ENCODE results near the gene ZDHHC11B.
"Not testable (repeated sequence)": the region's sequence is repeated elsewhere in the genome, so short reads cannot be mapped to it uniquely, and the experiment has no call there.

ZDHHC11B gene

GRCh38 chr5:757931-758697 lies 26.4 kb downstream of the ZDHHC11B start:
- no peak overlapping the region for H3K4me3 ChIP-seq (ENCODE audit: low read depth, low read length)
- no peaks in the 10 kb centered on the region for H3K27me3 ChIP-seq
- H3K4me1 ChIP-seq, result no peaks in the 10 kb centered on the region
- no peaks in the 10 kb centered on the region for H3K9me3 ChIP-seq
- peak; percentile 59 for DNase-seq
- H3K36me3 ChIP-seq, result no peaks in the 10 kb centered on the region
- TF ChIP-seq CTCF (IDR thresholded peaks at IDR 0.05; ENCODE audit: low read depth, low read length), result no peak

- peak; percentile 28 for DNase-seq
- no peak overlapping the region for H3K4me3 ChIP-seq (ENCODE audit: low read depth, low read length)
- TF ChIP-seq CTCF (IDR thresholded peaks at IDR 0.05; ENCODE audit: low read depth, low read length), result no peak
- H3K9me3 ChIP-seq, result no peaks in the 10 kb centered on the region
- H3K4me1 ChIP-seq, result no peaks in the 10 kb centered on the region
- no peaks in the 10 kb centered on the region for H3K36me3 ChIP-seq
- no peaks in the 10 kb centered on the region for H3K27me3 ChIP-seq
Measured at GRCh38 chr5:757346-757930, 27.1 kb downstream of the ZDHHC11B start.

- no peak for TF ChIP-seq CTCF (IDR thresholded peaks at IDR 0.05; ENCODE audit: low read depth, low read length)
- Histone ChIP-seq H3K36me3 (no peaks in the 10 kb centered on the region), H3K27me3 (no peaks in the 10 kb centered on the region), H3K4me1 (no peaks in the 10 kb centered on the region), H3K4me3 (ENCODE audit: low read depth, low read length) (no peak overlapping the region), H3K9me3 (no peaks in the 10 kb centered on the region)
- peak; percentile 12 for DNase-seq
Measured at GRCh38 chr5:756865-757345, 27.6 kb downstream of the ZDHHC11B start.

GRCh38 chr5:756171-756570 lies 28.4 kb downstream of the ZDHHC11B start:
- Histone ChIP-seq H3K9me3 (no peaks in the 10 kb centered on the region), H3K27me3 (no peaks in the 10 kb centered on the region), H3K4me3 (ENCODE audit: low read depth, low read length) (no peak overlapping the region), H3K4me1 (no peaks in the 10 kb centered on the region), H3K36me3 (no peaks in the 10 kb centered on the region)
- peak; percentile 22 for DNase-seq
- no peak for TF ChIP-seq CTCF (IDR thresholded peaks at IDR 0.05; ENCODE audit: low read depth, low read length)

- not testable (repeated sequence) for H3K27me3 ChIP-seq; H3K4me1 ChIP-seq; H3K9me3 ChIP-seq; H3K4me3 ChIP-seq (ENCODE audit: low read depth, low read length); H3K36me3 ChIP-seq
- peak; percentile 4 for DNase-seq
Measured at GRCh38 chr5:754143-754632, 30.3 kb downstream of the ZDHHC11B start.

- not testable (repeated sequence) for H3K9me3 ChIP-seq; H3K4me3 ChIP-seq (ENCODE audit: low read depth, low read length); H3K27me3 ChIP-seq; H3K4me1 ChIP-seq; H3K36me3 ChIP-seq
- peak; percentile 4 for DNase-seq
Measured at GRCh38 chr5:753567-754142, 30.9 kb downstream of the ZDHHC11B start.

- not testable (repeated sequence) for H3K36me3 ChIP-seq; H3K4me1 ChIP-seq; DNase-seq; H3K9me3 ChIP-seq; H3K27me3 ChIP-seq; H3K4me3 ChIP-seq (ENCODE audit: low read depth, low read length)
Measured at GRCh38 chr5:752532-753115, 31.9 kb downstream of the ZDHHC11B start.

- not testable (repeated sequence) for H3K4me3 ChIP-seq (ENCODE audit: low read depth, low read length); H3K36me3 ChIP-seq; DNase-seq; H3K27me3 ChIP-seq; H3K4me1 ChIP-seq; H3K9me3 ChIP-seq
Measured at GRCh38 chr5:751992-752391, 32.5 kb downstream of the ZDHHC11B start.
